Neuronal stem cell (in vitro differentiated cells): ENCODE data around the gene OTOGL.
"Not testable (repeated sequence)": the region's sequence is repeated elsewhere in the genome, so short reads cannot be mapped to it uniquely, and the experiment has no call there.

ENCODE experiments used
- DNase-seq: peaks from one replicate; pipeline ENCODE4 v3.0.0-alpha.2; 2013; ENCODE audit warnings: low spot score
- H2AFZ ChIP-seq: one replicate; pipeline ENCODE4 v1.6.1; 2013; ENCODE audit warnings: mild to moderate bottlenecking, low read length, inconsistent platforms
- H2AK5ac ChIP-seq: 2 replicates; pipeline ENCODE4 v1.6.1; 2013; ENCODE audit warnings: low read depth, mild to moderate bottlenecking, inconsistent platforms, low read length, moderate library complexity, mixed read lengths
- H2BK120ac ChIP-seq: 2 replicates; pipeline ENCODE4 v1.6.1; 2013; ENCODE audit warnings: low read depth, mild to moderate bottlenecking, inconsistent platforms, low read length, moderate library complexity, mixed read lengths
- H2BK12ac ChIP-seq: one replicate; pipeline ENCODE4 v1.6.1; 2013; ENCODE audit warnings: low read length, inconsistent platforms
- H2BK15ac ChIP-seq: 2 replicates; pipeline ENCODE4 v1.6.1; 2013; ENCODE audit warnings: mild to moderate bottlenecking, low read length, inconsistent platforms, mixed read lengths
- H2BK5ac ChIP-seq: one replicate; pipeline ENCODE4 v1.6.1; 2013; ENCODE audit warnings: inconsistent platforms, mild to moderate bottlenecking, low read length, moderate library complexity
- H3K14ac ChIP-seq: one replicate; pipeline ENCODE4 v1.6.1; 2013; ENCODE audit warnings: low read length, inconsistent platforms
- H3K18ac ChIP-seq: 2 replicates; pipeline ENCODE4 v1.6.1; 2013; ENCODE audit warnings: low read length, inconsistent platforms
- H3K23ac ChIP-seq: 2 replicates; pipeline ENCODE4 v1.6.1; 2013; ENCODE audit warnings: low read depth, mild to moderate bottlenecking, mixed read lengths, low read length, inconsistent platforms; ENCODE audit not compliant: poor library complexity
- H3K27ac ChIP-seq: replicated peaks from 3 replicates; pipeline ENCODE4 v1.5.1; 2013; ENCODE audit warnings: low read length, inconsistent platforms
- H3K27me3 ChIP-seq, 3 experiments: 2 replicates each; pipeline ENCODE4 v1.6.1; 2013; ENCODE audit warnings: low read length in 3 of 3, mild to moderate bottlenecking in 2 of 3, inconsistent platforms in 1 of 3, low read depth in 1 of 3, mixed read lengths in 1 of 3, moderate library complexity in 1 of 3; ENCODE audit not compliant: control insufficient read depth in 3 of 3, insufficient read depth in 3 of 3
- H3K36me3 ChIP-seq, 2 donors: replicated peaks in 1 of 2; 2 replicates each; pipeline ENCODE4 v1.6.1; 2013; ENCODE audit warnings: low read length in 2 of 2; ENCODE audit not compliant: control insufficient read depth in 2 of 2, insufficient read depth in 2 of 2
- H3K4ac ChIP-seq: 2 replicates; pipeline ENCODE4 v1.6.1; 2013; ENCODE audit warnings: inconsistent platforms, mild to moderate bottlenecking, low read length, moderate library complexity
- H3K4me1 ChIP-seq, 2 donors: 1 replicate in 1 of 2; 2 replicates in 1 of 2; pipeline ENCODE4 v1.6.1; 2013; ENCODE audit warnings: low read length in 2 of 2, low read depth in 1 of 2; ENCODE audit not compliant: control insufficient read depth in 2 of 2, insufficient read depth in 1 of 2
- H3K4me2 ChIP-seq: one replicate; pipeline ENCODE4 v1.6.1; 2013; ENCODE audit warnings: mild to moderate bottlenecking, low read length, inconsistent platforms; ENCODE audit not compliant: insufficient read depth, poor library complexity, severe bottlenecking
- H3K4me3 ChIP-seq, 2 donors: 2 replicates each; pipeline ENCODE4 v1.5.1; 2013; ENCODE audit warnings: low read length in 2 of 2, mild to moderate bottlenecking in 2 of 2, inconsistent platforms in 1 of 2, moderate library complexity in 1 of 2
- H3K79me1 ChIP-seq: one replicate; pipeline ENCODE4 v1.6.1; 2013; ENCODE audit warnings: low read depth, mild to moderate bottlenecking, inconsistent platforms, low read length, moderate library complexity
- H3K9ac ChIP-seq: one replicate; pipeline ENCODE4 v1.6.1; 2013; ENCODE audit warnings: mild to moderate bottlenecking, low read depth, low read length, inconsistent platforms; ENCODE audit not compliant: poor library complexity
- H3K9me3 ChIP-seq, 2 donors: replicated peaks in 1 of 2; 2 replicates each; pipeline versions ENCODE3 to v1.6.1; 2013; ENCODE audit warnings: low read length in 2 of 2, mild to moderate bottlenecking in 2 of 2, inconsistent platforms in 1 of 2, low read depth in 1 of 2, mixed read lengths in 1 of 2, moderate library complexity in 1 of 2; ENCODE audit not compliant: control insufficient read depth in 2 of 2, insufficient read depth in 1 of 2
- H4K8ac ChIP-seq: one replicate; pipeline ENCODE4 v1.6.1; 2013; ENCODE audit warnings: low read depth, mild to moderate bottlenecking, inconsistent platforms, low read length, moderate library complexity
- H4K91ac ChIP-seq: one replicate; pipeline ENCODE4 v1.6.1; 2013; ENCODE audit warnings: low read length, low read depth, mild to moderate bottlenecking, inconsistent platforms; ENCODE audit not compliant: poor library complexity
- WGBS, 2 donors: extraction: QIAGEN DNeasy Blood & Tissue Kit; methylation state at CpG; one replicate each; pipeline ENCODE4 v1.1.7; 2013; ENCODE audit warnings: missing lambda C conversion rate in 2 of 2, mixed read lengths in 1 of 2; ENCODE audit not compliant: insufficient read length in 2 of 2, insufficient replicate concordance in 1 of 2; ENCODE audit errors: extremely low coverage in 2 of 2; 5-methylcytosine and 5-hydroxymethylcytosine counted together

Gene OTOGL

GRCh38 chr12:80219345-80219744 is 120.0 kb downstream of the OTOGL start:
- H3K4me2 ChIP-seq = no peak overlapping the region
- H3K14ac ChIP-seq = no peak overlapping the region
- no peak overlapping the region for H3K23ac ChIP-seq
- no peak overlapping the region for H2BK12ac ChIP-seq
- no peak overlapping the region for H4K91ac ChIP-seq
- H2AK5ac ChIP-seq = no peak overlapping the region
- no peak overlapping the region for H3K27ac ChIP-seq
- WGBS, 2 donors = no CpG with 5 or more reads among the region's 2 CpGs
- H3K9me3 ChIP-seq = no peaks in the 10 kb centered on the region
- no peaks in the 10 kb centered on the region for H3K79me1 ChIP-seq
- H3K9ac ChIP-seq = no peak overlapping the region
- H4K8ac ChIP-seq = no peak overlapping the region
- H2BK120ac ChIP-seq = no peak overlapping the region
- no peaks in the 10 kb centered on the region for H3K27me3 ChIP-seq
- no peak overlapping the region for H3K18ac ChIP-seq
- no peak overlapping the region for H3K4ac ChIP-seq
- H2BK5ac ChIP-seq = no peak overlapping the region
- peaks cover 1 to 32% of the 10 kb centered on the region in 2 donors for H3K4me1 ChIP-seq
- H2BK15ac ChIP-seq = no peak overlapping the region
- H2AFZ ChIP-seq = no peak overlapping the region
- DNase-seq = no peak
- no peaks in the 10 kb centered on the region for H3K36me3 ChIP-seq
- no peak overlapping the region for H3K4me3 ChIP-seq

- no peak overlapping the region for H3K4me3 ChIP-seq
- H2AFZ ChIP-seq = no peak overlapping the region
- no CpG with 5 or more reads among the region's 3 CpGs for whole genome bisulfite sequencing, 2 donors
- no peak overlapping the region for H2BK12ac ChIP-seq
- no peaks in the 10 kb centered on the region for H3K79me1 ChIP-seq
- H3K27me3 ChIP-seq = no peaks in the 10 kb centered on the region
- H3K36me3 ChIP-seq = no peaks in the 10 kb centered on the region
- no peak overlapping the region for H2AK5ac ChIP-seq
- H3K27ac ChIP-seq = no peak overlapping the region
- H2BK5ac ChIP-seq = no peak overlapping the region
- no peak overlapping the region for H3K4ac ChIP-seq
- no peak overlapping the region for H3K14ac ChIP-seq
- H4K8ac ChIP-seq = no peak overlapping the region
- H3K9ac ChIP-seq = no peak overlapping the region
- H2BK120ac ChIP-seq = no peak overlapping the region
- H4K91ac ChIP-seq = no peak overlapping the region
- no peak overlapping the region for H3K23ac ChIP-seq
- peaks cover 4 to 23% of the 10 kb centered on the region in 2 donors for H3K4me1 ChIP-seq
- H3K9me3 ChIP-seq = peaks cover 0 to under 1% of the 10 kb centered on the region in 2 donors
- no peak for DNase-seq
- no peak overlapping the region for H3K18ac ChIP-seq
- H2BK15ac ChIP-seq = no peak overlapping the region
- no peak overlapping the region for H3K4me2 ChIP-seq
Measured at GRCh38 chr12:80222261-80222660, 122.9 kb downstream of the OTOGL start.

GRCh38 chr12:80226576-80226975 is 127.2 kb downstream of the OTOGL start:
- Histone ChIP-seq H2BK120ac (no peak overlapping the region), H3K36me3 (no peaks in the 10 kb centered on the region)

GRCh38 chr12:80227904-80228303 is 128.6 kb downstream of the OTOGL start:
- H3K14ac ChIP-seq, H2BK12ac ChIP-seq, H3K4me2 ChIP-seq, H4K91ac ChIP-seq, H2AK5ac ChIP-seq, H2BK5ac ChIP-seq, H3K27me3 ChIP-seq, H3K9ac ChIP-seq, H2AFZ ChIP-seq, H3K4ac ChIP-seq, H3K4me3 ChIP-seq, H3K18ac ChIP-seq, H2BK120ac ChIP-seq, H3K9me3 ChIP-seq, H3K27ac ChIP-seq, DNase-seq, H3K79me1 ChIP-seq, H4K8ac ChIP-seq, H2BK15ac ChIP-seq, H3K23ac ChIP-seq, H3K36me3 ChIP-seq: not testable (repeated sequence)
- H3K4me1 ChIP-seq = peaks cover 6 to 23% of the 10 kb centered on the region in 2 donors
- no CpG with 5 or more reads among the region's 4 CpGs for WGBS, 2 donors

More at GRCh38 chr12:80226576-80226975, 127.2 kb downstream of the OTOGL start:
- Histone ChIP-seq H3K4me3 (no peak overlapping the region), H3K9ac (no peak overlapping the region), H3K4ac (no peak overlapping the region), H3K79me1 (no peaks in the 10 kb centered on the region), H2AFZ (no peak overlapping the region), H4K8ac (no peak overlapping the region), H3K27me3 (no peaks in the 10 kb centered on the region), H2AK5ac (no peak overlapping the region), H3K14ac (no peak overlapping the region), H2BK15ac (no peak overlapping the region), H2BK5ac (no peak overlapping the region), H3K4me2 (no peak overlapping the region), H4K91ac (no peak overlapping the region), H3K9me3 (peaks cover 0 to 5% of the 10 kb centered on the region in 2 donors), H3K4me1 (peaks cover 6 to 23% of the 10 kb centered on the region in 2 donors), H3K27ac (no peak overlapping the region), H3K18ac (no peak overlapping the region), H2BK12ac (no peak overlapping the region), H3K23ac (no peak overlapping the region)
- WGBS, 2 donors = no CpG with 5 or more reads among the region's 1 CpG
- no peak for DNase-seq
